ENCODE measurements around the gene SLC52A3.

Gene SLC52A3

DNA sequence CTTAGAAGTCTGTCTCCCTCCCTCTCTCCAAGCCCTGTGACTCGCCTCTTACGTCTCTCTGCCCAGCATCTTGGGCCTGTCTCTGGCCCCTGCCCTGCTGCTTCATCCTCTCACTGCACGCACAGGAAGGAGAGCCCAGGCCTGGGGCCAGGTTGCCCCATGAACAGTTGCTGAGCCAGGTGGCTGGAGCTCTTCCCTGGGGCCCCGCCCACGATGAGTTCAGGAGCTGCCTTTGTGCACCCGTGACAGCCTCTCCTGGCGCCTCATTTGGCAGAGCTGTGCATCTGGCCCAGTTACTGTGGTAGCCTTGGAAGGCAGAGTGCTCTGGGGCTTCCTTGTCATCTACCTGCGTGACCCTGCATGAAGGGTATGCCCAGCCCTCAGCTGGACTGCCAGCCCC, 44.5 kb downstream of the SLC52A3 start:
- POLR2A ChIA-PET: no interaction called here
- no peak for TF ChIP-seq CTBP1 (IDR thresholded peaks at IDR 0.05; ENCODE audit: borderline replicate concordance)
- TF ChIP-seq LEF1 (IDR thresholded peaks at IDR 0.05; ENCODE audit: borderline replicate concordance): no peak
- no peak for TF ChIP-seq L3MBTL2 (conservative IDR thresholded peaks at IDR 0.05)
- TF ChIP-seq BHLHE40 (IDR thresholded peaks at IDR 0.05; ENCODE audit: borderline replicate concordance): no peak
- no peak for TF ChIP-seq FOXA1 (IDR thresholded peaks at IDR 0.05)
- TF ChIP-seq ZNF384 (IDR thresholded peaks at IDR 0.05): no peak
- TF ChIP-seq ARNT (IDR thresholded peaks at IDR 0.05): no peak
- TF ChIP-seq, protein P1, sequence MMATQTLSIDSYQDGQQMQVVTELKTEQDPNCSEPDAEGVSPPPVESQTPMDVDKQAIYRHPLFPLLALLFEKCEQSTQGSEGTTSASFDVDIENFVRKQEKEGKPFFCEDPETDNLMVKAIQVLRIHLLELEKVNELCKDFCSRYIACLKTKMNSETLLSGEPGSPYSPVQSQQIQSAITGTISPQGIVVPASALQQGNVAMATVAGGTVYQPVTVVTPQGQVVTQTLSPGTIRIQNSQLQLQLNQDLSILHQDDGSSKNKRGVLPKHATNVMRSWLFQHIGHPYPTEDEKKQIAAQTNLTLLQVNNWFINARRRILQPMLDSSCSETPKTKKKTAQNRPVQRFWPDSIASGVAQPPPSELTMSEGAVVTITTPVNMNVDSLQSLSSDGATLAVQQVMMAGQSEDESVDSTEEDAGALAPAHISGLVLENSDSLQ (IDR thresholded peaks at IDR 0.05): no peak
- no peak for TF ChIP-seq SP1 (IDR thresholded peaks at IDR 0.05)
- TF ChIP-seq FOXK2 (IDR thresholded peaks at IDR 0.05): no peak
- TF ChIP-seq ELF4 (IDR thresholded peaks at IDR 0.05): no peak
- TF ChIP-seq TARDBP (IDR thresholded peaks at IDR 0.05): no peak
- no peak for TF ChIP-seq NFRKB (IDR thresholded peaks at IDR 0.05)
- TF ChIP-seq FOXM1 (IDR thresholded peaks at IDR 0.05; ENCODE audit: borderline replicate concordance): no peak
- TF ChIP-seq HDGF (IDR thresholded peaks at IDR 0.05; ENCODE audit: borderline replicate concordance): no peak
- TF ChIP-seq SUZ12 (IDR thresholded peaks at IDR 0.05): no peak
- CTCF ChIA-PET: no interaction called here
- no peak for DNase-seq (ENCODE audit: extremely low spot score)

DNA sequence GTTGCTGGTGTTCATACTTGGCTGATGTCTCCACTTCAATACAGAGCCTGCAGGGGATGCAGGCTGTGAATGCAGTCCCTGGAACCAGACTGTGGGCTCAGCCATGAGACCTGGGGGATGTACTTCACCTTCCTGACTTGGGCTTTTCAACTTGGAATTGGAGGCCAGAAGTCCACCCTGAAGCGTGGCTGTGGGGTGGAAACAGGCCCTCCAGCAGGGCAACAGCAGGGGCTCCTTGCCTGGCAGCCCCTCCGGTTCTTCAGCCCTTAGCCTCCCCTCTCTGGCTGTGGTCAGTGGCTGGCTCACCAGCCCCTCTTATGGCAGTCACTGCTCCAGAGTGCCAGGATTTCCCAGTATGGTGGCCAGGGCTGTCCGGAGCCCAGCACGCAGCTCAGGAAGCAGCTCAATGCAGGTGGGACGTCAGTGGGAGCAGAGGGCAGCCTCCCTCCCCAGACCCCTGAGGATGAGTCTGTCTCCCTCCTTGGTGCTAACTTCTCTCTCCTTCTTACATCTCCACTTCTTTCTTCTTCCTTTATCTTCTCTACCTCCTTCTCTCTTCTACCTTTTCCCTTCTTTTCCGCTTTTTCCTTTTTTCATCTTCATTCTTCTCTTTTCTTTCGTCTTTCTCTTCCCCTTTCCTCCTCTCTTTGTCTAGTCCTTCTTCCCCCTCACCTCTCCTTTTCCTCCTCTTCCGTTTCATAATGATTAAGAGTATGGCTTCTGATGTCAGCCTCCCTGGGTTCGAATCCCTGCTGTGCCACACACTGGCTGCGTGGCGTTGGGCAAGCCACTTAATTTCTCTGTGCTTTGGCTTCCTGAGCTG, 45.3 kb downstream of the SLC52A3 start:
- DNase-seq (ENCODE audit: extremely low spot score): no peak
- CTCF ChIA-PET: no interaction called here
- POLR2A ChIA-PET: no interaction called here
- TF ChIP-seq FOXA1 (IDR thresholded peaks at IDR 0.05) (no peak), FOXK2 (IDR thresholded peaks at IDR 0.05) (no peak), ZNF384 (IDR thresholded peaks at IDR 0.05) (no peak), SP1 (IDR thresholded peaks at IDR 0.05) (no peak), HDGF (IDR thresholded peaks at IDR 0.05; ENCODE audit: borderline replicate concordance) (no peak), BHLHE40 (IDR thresholded peaks at IDR 0.05; ENCODE audit: borderline replicate concordance) (no peak), SUZ12 (IDR thresholded peaks at IDR 0.05) (no peak), FOXM1 (IDR thresholded peaks at IDR 0.05; ENCODE audit: borderline replicate concordance) (no peak), CTBP1 (IDR thresholded peaks at IDR 0.05; ENCODE audit: borderline replicate concordance) (no peak), NFRKB (IDR thresholded peaks at IDR 0.05) (no peak), LEF1 (IDR thresholded peaks at IDR 0.05; ENCODE audit: borderline replicate concordance) (no peak)
- TF ChIP-seq, protein P1 (IDR thresholded peaks at IDR 0.05): no peak

DNA sequence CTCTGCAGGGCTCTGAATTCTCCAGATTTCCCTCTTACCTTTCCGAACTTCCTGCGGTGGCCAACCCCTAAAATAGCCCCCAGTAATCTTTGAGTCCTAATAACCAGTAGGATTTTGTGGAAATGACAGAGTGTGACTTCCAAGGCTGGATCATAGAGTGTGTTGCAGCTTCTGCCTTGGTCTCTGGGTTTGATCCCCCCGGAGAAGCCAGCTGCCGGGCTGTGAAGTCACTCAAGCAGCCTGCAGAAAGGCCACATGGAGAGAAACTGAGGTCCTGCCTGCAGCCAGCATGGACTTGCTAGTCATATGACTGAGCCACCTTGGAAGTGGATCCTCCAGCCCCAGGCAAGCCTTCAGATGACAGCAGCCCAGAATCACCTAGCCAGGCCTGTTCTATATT, 46.4 kb downstream of the SLC52A3 start:
- POLR2A ChIA-PET: no interaction called here
- CTCF ChIA-PET: no interaction called here
- TF ChIP-seq LEF1 (IDR thresholded peaks at IDR 0.05; ENCODE audit: borderline replicate concordance): no peak
- no peak for TF ChIP-seq ARNT (IDR thresholded peaks at IDR 0.05)
- no peak for TF ChIP-seq NFRKB (IDR thresholded peaks at IDR 0.05)
- TF ChIP-seq, protein P1 (IDR thresholded peaks at IDR 0.05): no peak
- TF ChIP-seq L3MBTL2 (conservative IDR thresholded peaks at IDR 0.05): no peak
- no peak for TF ChIP-seq TARDBP (IDR thresholded peaks at IDR 0.05)
- no peak for TF ChIP-seq SP1 (IDR thresholded peaks at IDR 0.05)
- no peak for TF ChIP-seq CTBP1 (IDR thresholded peaks at IDR 0.05; ENCODE audit: borderline replicate concordance)
- no peak for TF ChIP-seq HDGF (IDR thresholded peaks at IDR 0.05; ENCODE audit: borderline replicate concordance)
- no peak for TF ChIP-seq ELF4 (IDR thresholded peaks at IDR 0.05)
- TF ChIP-seq BHLHE40 (IDR thresholded peaks at IDR 0.05; ENCODE audit: borderline replicate concordance): no peak
- no peak for TF ChIP-seq FOXM1 (IDR thresholded peaks at IDR 0.05; ENCODE audit: borderline replicate concordance)
- no peak for TF ChIP-seq FOXA1 (IDR thresholded peaks at IDR 0.05)
- no peak for TF ChIP-seq FOXK2 (IDR thresholded peaks at IDR 0.05)
- TF ChIP-seq SUZ12 (IDR thresholded peaks at IDR 0.05): no peak
- TF ChIP-seq ZNF384 (IDR thresholded peaks at IDR 0.05): no peak
- DNase-seq (ENCODE audit: extremely low spot score): no peak

DNA sequence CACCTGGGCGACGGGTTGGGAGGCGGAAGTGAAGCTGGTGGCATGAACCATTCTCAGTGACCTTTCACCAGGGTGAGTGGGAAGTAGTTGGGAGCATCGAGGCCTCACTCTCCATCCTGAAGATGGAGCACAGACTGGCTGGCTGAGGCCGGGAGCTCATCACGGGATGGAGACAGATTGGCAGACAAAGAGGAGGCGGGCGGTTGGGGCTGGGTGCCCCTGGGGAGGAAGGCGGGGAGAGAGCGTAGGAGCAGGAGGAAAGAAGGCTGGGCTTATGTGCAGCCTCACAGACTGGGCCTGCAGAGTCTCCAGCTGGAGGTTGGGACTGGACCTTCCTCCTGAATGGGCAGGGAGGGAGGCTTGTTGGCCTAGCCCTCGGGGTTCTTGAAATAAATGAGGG, 48.5 kb downstream of the SLC52A3 start:
- no peak for DNase-seq (ENCODE audit: extremely low spot score)
- ChIA-PET POLR2A (no interaction called here), CTCF (no interaction called here)
- TF ChIP-seq BHLHE40 (IDR thresholded peaks at IDR 0.05; ENCODE audit: borderline replicate concordance) (no peak), TARDBP (IDR thresholded peaks at IDR 0.05) (no peak), NFRKB (IDR thresholded peaks at IDR 0.05) (no peak), CTBP1 (IDR thresholded peaks at IDR 0.05; ENCODE audit: borderline replicate concordance) (no peak), FOXM1 (IDR thresholded peaks at IDR 0.05; ENCODE audit: borderline replicate concordance) (no peak), SP1 (IDR thresholded peaks at IDR 0.05) (no peak), ELF4 (IDR thresholded peaks at IDR 0.05) (no peak)
- TF ChIP-seq, protein P1 (IDR thresholded peaks at IDR 0.05): no peak

DNA sequence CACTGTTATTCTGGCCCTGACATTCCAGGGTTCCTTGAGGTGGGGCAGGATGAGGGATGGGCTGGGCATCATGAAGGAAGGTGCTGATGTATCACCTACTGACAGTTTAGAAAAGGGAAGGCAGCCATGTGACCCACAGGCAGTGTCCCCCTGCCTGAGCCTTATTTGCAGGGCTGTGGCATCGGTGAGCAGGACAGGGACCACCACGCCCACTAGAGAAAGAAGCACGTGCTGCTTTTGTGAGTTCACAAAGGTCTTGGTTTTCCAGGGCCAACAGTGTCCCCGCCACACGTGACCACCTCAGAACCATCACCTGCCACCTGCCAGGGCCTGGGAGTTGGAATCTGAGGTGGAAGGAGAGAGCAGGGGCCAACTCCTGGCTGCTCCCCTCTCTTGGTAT, 49.2 kb downstream of the SLC52A3 start:
- no peak for TF ChIP-seq LEF1 (IDR thresholded peaks at IDR 0.05; ENCODE audit: borderline replicate concordance)
- TF ChIP-seq L3MBTL2 (conservative IDR thresholded peaks at IDR 0.05): no peak
- TF ChIP-seq FOXK2 (IDR thresholded peaks at IDR 0.05): no peak
- no peak for TF ChIP-seq NFRKB (IDR thresholded peaks at IDR 0.05)
- no peak for TF ChIP-seq FOXM1 (IDR thresholded peaks at IDR 0.05; ENCODE audit: borderline replicate concordance)
- TF ChIP-seq SP1 (IDR thresholded peaks at IDR 0.05): no peak
- TF ChIP-seq ZNF384 (IDR thresholded peaks at IDR 0.05): no peak
- TF ChIP-seq SUZ12 (IDR thresholded peaks at IDR 0.05): no peak
- CTCF ChIA-PET: no interaction called here
- POLR2A ChIA-PET: no interaction called here
- no peak for DNase-seq (ENCODE audit: extremely low spot score)
